ENCODE measurements around the gene DRG1.
"Not testable (repeated sequence)": the region's sequence is repeated elsewhere in the genome, so short reads cannot be mapped to it uniquely, and the experiment has no call there.

Gene DRG1

GRCh38 chr22:31442768-31443489 is 43.5 kb downstream of the DRG1 start:
- DNase-seq (ENCODE audit: low read depth in 2 of 2) = no peak

GRCh38 chr22:31443516-31443915 is 44.1 kb downstream of the DRG1 start:
- no peak for DNase-seq (ENCODE audit: low read depth in 2 of 2)

GRCh38 chr22:31445642-31446041 is 46.2 kb downstream of the DRG1 start:
- DNase-seq (ENCODE audit: low read depth in 2 of 2) = no peak

GRCh38 chr22:31446208-31446607 is 46.8 kb downstream of the DRG1 start:
- DNase-seq (ENCODE audit: low read depth in 2 of 2) = no peak

- DNase-seq (ENCODE audit: low read depth in 2 of 2) = no peak
Observed at GRCh38 chr22:31446767-31447166, 47.4 kb downstream of the DRG1 start.

- DNase-seq (ENCODE audit: low read depth in 2 of 2) = no peak
Observed at GRCh38 chr22:31447337-31447736, 47.9 kb downstream of the DRG1 start.

- no peak for DNase-seq (ENCODE audit: low read depth in 2 of 2)
Observed at GRCh38 chr22:31448382-31448781, 49.0 kb downstream of the DRG1 start.

GRCh38 chr22:31449506-31449905 is 50.1 kb downstream of the DRG1 start:
- no peak for DNase-seq (ENCODE audit: low read depth in 2 of 2)

GRCh38 chr22:31451709-31452571 is 52.5 kb downstream of the DRG1 start:
- DNase-seq (ENCODE audit: low read depth in 2 of 2) = no peak

GRCh38 chr22:31461699-31462098 is 62.3 kb downstream of the DRG1 start:
- DNase-seq (ENCODE audit: low read depth in 2 of 2) = no peak

GRCh38 chr22:31465307-31465706 is 65.9 kb downstream of the DRG1 start:
- DNase-seq (ENCODE audit: low read depth in 2 of 2) = no peak

GRCh38 chr22:31474743-31475142 is 75.3 kb downstream of the DRG1 start:
- no peak for DNase-seq (ENCODE audit: low read depth in 2 of 2)

GRCh38 chr22:31475800-31476199 is 76.4 kb downstream of the DRG1 start:
- no peak for DNase-seq (ENCODE audit: low read depth in 2 of 2)

- no peak for DNase-seq (ENCODE audit: low read depth in 2 of 2)
Observed at GRCh38 chr22:31477329-31477728, 77.9 kb downstream of the DRG1 start.

- DNase-seq (ENCODE audit: low read depth in 2 of 2) = no peak
Observed at GRCh38 chr22:31481129-31481528, 81.7 kb downstream of the DRG1 start.

- not testable (repeated sequence) for DNase-seq (ENCODE audit: low read depth in 2 of 2)
Observed at GRCh38 chr22:31482470-31482869, 83.1 kb downstream of the DRG1 start.
